NCI-H1092 (cell line): ENCODE data around the gene ANKMY1.
"Not testable (repeated sequence)": the region's sequence is repeated elsewhere in the genome, so short reads cannot be mapped to it uniquely, and the experiment has no call there.

Experiments used
- DNase-seq: peaks from one replicate; lab custom pipeline; 2025; lab: John Stamatoyannopoulos, UW

The ANKMY1 gene

GRCh38 chr2:240554767-240555493 is 2.9 kb downstream of the ANKMY1 start:
- DNase-seq: no peak

- no peak for DNase-seq
Measured at GRCh38 chr2:240553956-240554480, 3.8 kb downstream of the ANKMY1 start.

GRCh38 chr2:240551811-240552210 is 6.0 kb downstream of the ANKMY1 start:
- no peak for DNase-seq

GRCh38 chr2:240551288-240551687 is 6.5 kb downstream of the ANKMY1 start:
- DNase-seq: no peak

- DNase-seq: no peak
Measured at GRCh38 chr2:240539906-240540305, 17.9 kb downstream of the ANKMY1 start.

GRCh38 chr2:240539101-240539500 is 18.7 kb downstream of the ANKMY1 start:
- DNase-seq: not testable (repeated sequence)

- no peak for DNase-seq
Measured at GRCh38 chr2:240538031-240538780, 19.6 kb downstream of the ANKMY1 start.

- DNase-seq: no peak
Measured at GRCh38 chr2:240532031-240532775, 25.6 kb downstream of the ANKMY1 start.

- DNase-seq: no peak
Measured at GRCh38 chr2:240531038-240531437, 26.8 kb downstream of the ANKMY1 start.

GRCh38 chr2:240530181-240530580 is 27.6 kb downstream of the ANKMY1 start:
- DNase-seq: no peak

GRCh38 chr2:240529344-240529999 is 28.3 kb downstream of the ANKMY1 start:
- DNase-seq: no peak

GRCh38 chr2:240528406-240529040 is 29.3 kb downstream of the ANKMY1 start:
- DNase-seq: no peak

- DNase-seq: no peak
Measured at GRCh38 chr2:240527153-240527750, 30.5 kb downstream of the ANKMY1 start.

GRCh38 chr2:240526521-240526920 is 31.3 kb downstream of the ANKMY1 start:
- no peak for DNase-seq

GRCh38 chr2:240525802-240526201 is 32.0 kb downstream of the ANKMY1 start:
- no peak for DNase-seq

GRCh38 chr2:240524963-240525718 is 32.6 kb downstream of the ANKMY1 start:
- DNase-seq: no peak

- no peak for DNase-seq
Measured at GRCh38 chr2:240523451-240524281, 34.1 kb downstream of the ANKMY1 start.

- DNase-seq: no peak
Measured at GRCh38 chr2:240522406-240522805, 35.4 kb downstream of the ANKMY1 start.

- DNase-seq: not testable (repeated sequence)
Measured at GRCh38 chr2:240521885-240522284, 35.9 kb downstream of the ANKMY1 start.
